Ovary (tissue), 9 donors: ENCODE measurements around the gene PHF2. TPM values are rescaled to one million over a fixed set of nuclear protein-coding genes. Genes with fewer than 3 reads are reported as not detected.
A peak's percentile ranks its signal among the peaks of the same experiment; 100 is the strongest.

Source experiments
- DNase-seq, 5 donors: peaks; one replicate each; pipeline ENCODE4 v3.0.0-alpha.2; 2019 to 2020
- H3K27ac ChIP-seq, 2 donors: fragments of 200-600 bp; one replicate each; pipeline versions ENCODE4 v1.5.1 to v1.8.0; 2019 to 2022
- H3K27me3 ChIP-seq: fragments of 200-600 bp; one replicate; pipeline ENCODE4 v1.8.0; 2022
- H3K36me3 ChIP-seq: fragments of 200-600 bp; sonication (generic); one replicate; pipeline ENCODE4 v1.5.1; 2019
- H3K4me1 ChIP-seq: one replicate; pipeline ENCODE4 v1.8.1; 2013; ENCODE audit warnings: mild to moderate bottlenecking, moderate library complexity; ENCODE audit not compliant: insufficient read depth
- H3K4me3 ChIP-seq: fragments of 200-600 bp; sonication (generic); one replicate; pipeline ENCODE4 v1.5.1; 2017
- H3K9me3 ChIP-seq, 2 donors: fragments of 200-600 bp in 1 of 2; sonication (generic) in 1 of 2; one replicate each; pipeline versions ENCODE4 v1.5.1 to v1.8.1; 2013 to 2019; ENCODE audit warnings: mild to moderate bottlenecking in 1 of 2, moderate library complexity in 1 of 2
- EP300 ChIP-seq: sonication (generic); formaldehyde crosslinking; IDR thresholded peaks from one replicate; pipeline ENCODE4 v1.6.1; 2017; ENCODE audit warnings: antibody characterized with exemption
- POLR2A ChIP-seq: fragments of 450-650 bp; IDR thresholded peaks from one replicate; pipeline ENCODE4 v1.6.1; 2017; ENCODE audit warnings: antibody characterized with exemption, mild to moderate bottlenecking, moderate library complexity
- WGBS, 3 donors: extraction: QIAGEN DNeasy Blood & Tissue Kit in 1 of 3; methylation state at CpG; one replicate each; pipeline versions ENCODE4 v1.1.5 to v1.1.7; 2013 to 2017; 5-methylcytosine and 5-hydroxymethylcytosine counted together
- intact Hi-C, 4 donors: fragments of 100-400 bp; cut with DNase I; formaldehyde crosslinking; loops; one replicate each; pipeline versions ENCODE4 v1.11.0 to v1.15.1; 2022 to 2023
- polyA plus RNA-seq, 2 donors: library from polyadenylated mRNA; stranded (reverse); fragments of 200-250 nt in 1 of 2; fragments of 350-450 nt in 1 of 2; fragmentation: Illumina TruSeq in 1 of 2; extraction: RNeasy Lipid Tissue Mini Kit (QIAGEN cat#74804) in 1 of 2; gene quantifications; one replicate each; pipeline ENCODE4 v1.2.3, GENCODE V29; 2013 to 2014
- total RNA-seq, 7 donors: library from RNA; depleted of rRNA in 2 of 7; stranded (reverse); fragments of >200 nt in 2 of 7; fragmentation: NEBNext Ultra II Directional in 3 of 7; extraction: Animal tissue kit (Norgen Biotek cat#: 25700) in 3 of 7; gene quantifications; one replicate each; pipeline versions ENCODE4 v1.1.0 to v1.2.4, GENCODE V29; 2016 to 2023
- TF ChIP-seq, protein P1 (sequence below), 3 donors: fragments of 450-650 bp in 2 of 3; fragments of 200-600 bp in 1 of 3; IDR thresholded peaks; one replicate each; pipeline versions ENCODE4 v1.5.1 to v1.8.0; 2016 to 2022; ENCODE audit warnings: antibody characterized with exemption in 3 of 3, mild to moderate bottlenecking in 1 of 3
- donor health status: DM: no; HTN: no; CAD: no; lungs with moderate emphysema.
- donor health status: DM: no; HTN: no; CAD: no.
- donor health status: Bipolar disorder and iron deficiency.
- donor health status: DM: yes; HTN: yes; CAD: no.
- donor health status: DM: no; HTN: no; CAD: no.
- donor health status: DM: yes; HTN: yes; CAD: no.

Gene PHF2
- total and polyA plus RNA-seq, 9 donors, result 20.3 to 50.1 (median 39.7) TPM

GRCh38 chr9:93572636-93573515, 3.5 kb upstream of the PHF2 start:
- H3K27me3 ChIP-seq, result no peaks in the 10 kb centered on the region
- intact Hi-C loops, result loop anchor here in 1 of 4 donors (10.0 kb wide), 1 partner anchor 462 kb away; no protein-coding TSS in a partner anchor
- no peaks in the 10 kb centered on the region for H3K4me1 ChIP-seq
- WGBS, 3 donors, result 94 to 96% (median 94%) methylated on average over 8 of the region's 8 CpGs
- no peaks in the 10 kb centered on the region for H3K36me3 ChIP-seq
- no peak overlapping the region for H3K4me3 ChIP-seq
- H3K9me3 ChIP-seq, result no peaks in the 10 kb centered on the region
- H3K27ac ChIP-seq, result no peak overlapping the region
- TF ChIP-seq EP300 (no peak), POLR2A (no peak)
- TF ChIP-seq, protein P1, sequence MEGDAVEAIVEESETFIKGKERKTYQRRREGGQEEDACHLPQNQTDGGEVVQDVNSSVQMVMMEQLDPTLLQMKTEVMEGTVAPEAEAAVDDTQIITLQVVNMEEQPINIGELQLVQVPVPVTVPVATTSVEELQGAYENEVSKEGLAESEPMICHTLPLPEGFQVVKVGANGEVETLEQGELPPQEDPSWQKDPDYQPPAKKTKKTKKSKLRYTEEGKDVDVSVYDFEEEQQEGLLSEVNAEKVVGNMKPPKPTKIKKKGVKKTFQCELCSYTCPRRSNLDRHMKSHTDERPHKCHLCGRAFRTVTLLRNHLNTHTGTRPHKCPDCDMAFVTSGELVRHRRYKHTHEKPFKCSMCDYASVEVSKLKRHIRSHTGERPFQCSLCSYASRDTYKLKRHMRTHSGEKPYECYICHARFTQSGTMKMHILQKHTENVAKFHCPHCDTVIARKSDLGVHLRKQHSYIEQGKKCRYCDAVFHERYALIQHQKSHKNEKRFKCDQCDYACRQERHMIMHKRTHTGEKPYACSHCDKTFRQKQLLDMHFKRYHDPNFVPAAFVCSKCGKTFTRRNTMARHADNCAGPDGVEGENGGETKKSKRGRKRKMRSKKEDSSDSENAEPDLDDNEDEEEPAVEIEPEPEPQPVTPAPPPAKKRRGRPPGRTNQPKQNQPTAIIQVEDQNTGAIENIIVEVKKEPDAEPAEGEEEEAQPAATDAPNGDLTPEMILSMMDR (IDR thresholded peaks at IDR 0.05), result no peak
- DNase-seq, result no peak

- no peaks in the 10 kb centered on the region for H3K36me3 ChIP-seq
- H3K4me1 ChIP-seq, result peaks cover 4% of the 10 kb centered on the region
- H3K9me3 ChIP-seq, result no peaks in the 10 kb centered on the region
- no peak overlapping the region for H3K27ac ChIP-seq
- WGBS, 3 donors, result 95 to 99% (median 97%) methylated on average over 3 of the region's 3 CpGs
- DNase-seq, result no peak
- H3K4me3 ChIP-seq, result no peak overlapping the region
- no peaks in the 10 kb centered on the region for H3K27me3 ChIP-seq
- intact Hi-C loops, result loop anchor here in 1 of 4 donors (10.0 kb wide), 1 partner anchor 461 kb away; no protein-coding TSS in a partner anchor
- TF ChIP-seq, protein P1 (IDR thresholded peaks at IDR 0.05), result no peak
- TF ChIP-seq POLR2A (no peak), EP300 (no peak)
Observed at GRCh38 chr9:93573516-93573828, 2.9 kb upstream of the PHF2 start.

- Histone ChIP-seq H3K27me3 (no peaks in the 10 kb centered on the region), H3K36me3 (no peaks in the 10 kb centered on the region), H3K4me3 (no peak overlapping the region), H3K4me1 (peaks cover 4% of the 10 kb centered on the region), H3K9me3 (no peaks in the 10 kb centered on the region), H3K27ac (peak overlapping the region in 1 of 2 donors; percentile 3)
- TF ChIP-seq POLR2A (no peak), EP300 (no peak)
- TF ChIP-seq, protein P1 (IDR thresholded peaks at IDR 0.05), result no peak
- intact Hi-C loops, result loop anchor here in 1 of 4 donors (10.0 kb wide), 1 partner anchor 461 kb away; no protein-coding TSS in a partner anchor
- no peak for DNase-seq
- WGBS, 3 donors, result 83 to 90% (median 86%) methylated on average over 9 of the region's 9 CpGs
Observed at GRCh38 chr9:93574091-93574899, 2.1 kb upstream of the PHF2 start.

GRCh38 chr9:93574900-93575795, 1.2 kb upstream of the PHF2 start:
- peak in 1 of 5 donors; percentile 23 for DNase-seq
- Histone ChIP-seq H3K27me3 (no peaks in the 10 kb centered on the region), H3K36me3 (no peaks in the 10 kb centered on the region), H3K4me1 (peaks cover 4% of the 10 kb centered on the region), H3K9me3 (no peaks in the 10 kb centered on the region), H3K4me3 (peak overlapping the region; percentile 90), H3K27ac (peak overlapping the region; percentile 88 to 92)
- TF ChIP-seq EP300 (no peak), POLR2A (no peak)
- TF ChIP-seq, protein P1 (IDR thresholded peaks at IDR 0.05), result no peak
- 10 to 13% (median 10%) methylated on average over 30 of the region's 30 CpGs for WGBS, 3 donors
- intact Hi-C loops, result loop anchor here in 1 of 4 donors (10.0 kb wide), 1 partner anchor 460 kb away; no protein-coding TSS in a partner anchor
